Measurements from ENCODE around the gene GPC5. TPM values are rescaled to one million over a fixed set of nuclear protein-coding genes. Genes with fewer than 3 reads are reported as not detected.

The GPC5 gene
- total and polyA plus RNA-seq, 10 donors: 0.04 to 0.83 (median 0.26) TPM; not detected in 3

DNA sequence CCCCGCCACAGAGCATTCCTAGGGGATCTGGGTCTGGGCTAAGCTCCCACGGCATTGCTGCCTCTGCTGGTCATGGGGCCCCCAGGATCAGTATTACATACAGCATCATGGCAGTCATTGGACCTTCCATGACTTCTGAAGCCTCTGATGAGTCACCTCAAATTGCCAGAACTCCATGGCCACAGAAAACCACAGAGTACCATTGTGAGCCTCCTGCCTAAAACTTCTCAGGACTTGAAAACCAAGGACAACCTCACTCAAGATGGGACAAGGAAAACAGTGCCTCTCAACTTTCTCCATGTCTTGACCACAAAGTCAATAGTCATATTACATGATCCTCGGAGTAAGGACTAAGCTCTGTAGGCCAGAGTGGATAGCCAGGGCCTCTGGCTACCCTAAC, 306.0 kb downstream of the GPC5 start:
- TF ChIP-seq POLR2A (IDR thresholded peaks at IDR 0.05): no peak
- no peak for TF ChIP-seq POLR2AphosphoS5 (IDR thresholded peaks at IDR 0.05)
- TF ChIP-seq, protein P1, sequence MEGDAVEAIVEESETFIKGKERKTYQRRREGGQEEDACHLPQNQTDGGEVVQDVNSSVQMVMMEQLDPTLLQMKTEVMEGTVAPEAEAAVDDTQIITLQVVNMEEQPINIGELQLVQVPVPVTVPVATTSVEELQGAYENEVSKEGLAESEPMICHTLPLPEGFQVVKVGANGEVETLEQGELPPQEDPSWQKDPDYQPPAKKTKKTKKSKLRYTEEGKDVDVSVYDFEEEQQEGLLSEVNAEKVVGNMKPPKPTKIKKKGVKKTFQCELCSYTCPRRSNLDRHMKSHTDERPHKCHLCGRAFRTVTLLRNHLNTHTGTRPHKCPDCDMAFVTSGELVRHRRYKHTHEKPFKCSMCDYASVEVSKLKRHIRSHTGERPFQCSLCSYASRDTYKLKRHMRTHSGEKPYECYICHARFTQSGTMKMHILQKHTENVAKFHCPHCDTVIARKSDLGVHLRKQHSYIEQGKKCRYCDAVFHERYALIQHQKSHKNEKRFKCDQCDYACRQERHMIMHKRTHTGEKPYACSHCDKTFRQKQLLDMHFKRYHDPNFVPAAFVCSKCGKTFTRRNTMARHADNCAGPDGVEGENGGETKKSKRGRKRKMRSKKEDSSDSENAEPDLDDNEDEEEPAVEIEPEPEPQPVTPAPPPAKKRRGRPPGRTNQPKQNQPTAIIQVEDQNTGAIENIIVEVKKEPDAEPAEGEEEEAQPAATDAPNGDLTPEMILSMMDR (IDR thresholded peaks at IDR 0.05 in 8 of 11, conservative IDR thresholded peaks at IDR 0.05 in 3 of 11): no peak
- intact Hi-C loops (cut with DNase I; ENCODE audit: low total_unique reads): no loop called here

DNA sequence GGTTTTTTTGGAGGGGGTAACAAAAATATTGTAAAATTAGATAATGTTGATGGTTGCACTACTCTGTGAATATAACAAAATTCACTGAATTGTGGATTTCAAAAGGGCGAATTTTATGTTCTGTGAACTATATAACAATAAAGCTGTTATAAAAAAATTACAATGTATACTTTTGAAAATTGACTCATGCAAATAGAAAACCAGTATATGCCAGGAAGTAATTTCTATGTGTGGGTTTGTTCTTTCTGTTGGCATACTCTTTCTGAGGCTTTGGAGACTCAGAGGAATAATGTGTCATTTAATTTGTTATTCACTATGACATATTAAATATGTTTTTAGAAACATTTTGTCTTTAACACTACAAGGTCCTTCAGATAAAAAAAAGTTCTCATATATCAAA, 310.1 kb downstream of the GPC5 start:
- Histone ChIP-seq H3K36me3 (no peaks in the 10 kb centered on the region), H3K4me3 (no peak overlapping the region), H3K4me1 (no peaks in the 10 kb centered on the region), H3K27me3 (replicated peaks in 1 of 7) (no peaks in the 10 kb centered on the region), H3K9me3 (peaks cover 0 to under 1% (median 0%) of the 10 kb centered on the region in 8 donors), H3K27ac (no peak overlapping the region)
- no peak for DNase-seq
- TF ChIP-seq, protein P1 (IDR thresholded peaks at IDR 0.05 in 8 of 11, conservative IDR thresholded peaks at IDR 0.05 in 3 of 11): no peak
- TF ChIP-seq POLR2A (IDR thresholded peaks at IDR 0.05): no peak
- TF ChIP-seq POLR2AphosphoS5 (IDR thresholded peaks at IDR 0.05): no peak
- WGBS, 5 donors: 0 to 87% (median 73%) methylated on average over 1 of the region's 1 CpG
- intact Hi-C loops (cut with DNase I; ENCODE audit: low total_unique reads): no loop called here

More for the DNA sequence above, 306.0 kb downstream of the GPC5 start:
- Histone ChIP-seq H3K27ac (no peak overlapping the region), H3K27me3 (replicated peaks in 1 of 7) (no peaks in the 10 kb centered on the region), H3K9me3 (peaks cover 0 to 8% (median 0%) of the 10 kb centered on the region in 8 donors), H3K4me1 (no peaks in the 10 kb centered on the region), H3K36me3 (no peaks in the 10 kb centered on the region), H3K4me3 (no peak overlapping the region)
- 74 to 83% (median 79%) methylated on average over 3 of the region's 3 CpGs for WGBS, 5 donors
- no peak for DNase-seq

DNA sequence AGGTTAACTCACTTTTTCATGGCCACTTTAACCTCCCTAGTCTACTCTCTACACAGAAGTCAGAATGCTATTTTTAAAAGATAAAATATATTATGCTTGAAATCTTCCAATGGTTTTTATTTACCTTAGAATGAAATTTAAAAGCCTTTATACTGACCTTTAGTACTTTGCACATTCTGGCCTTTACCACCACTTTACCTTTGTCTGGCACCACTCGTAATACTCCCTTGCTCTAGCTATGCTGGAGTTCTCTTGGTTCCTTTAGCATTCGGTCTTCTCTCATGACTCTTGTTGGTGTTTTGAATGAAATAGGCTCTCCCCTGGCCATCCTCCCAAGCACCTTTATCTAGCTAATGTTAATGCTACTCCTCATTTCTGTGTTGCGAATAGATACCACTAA, 310.8 kb downstream of the GPC5 start:
- H3K4me1 ChIP-seq: no peaks in the 10 kb centered on the region
- no peak for DNase-seq
- H3K4me3 ChIP-seq: no peak overlapping the region
- WGBS, 5 donors: 63 to 90% (median 84%) methylated on average over 3 of the region's 3 CpGs
- no peaks in the 10 kb centered on the region for H3K36me3 ChIP-seq
- no peaks in the 10 kb centered on the region for H3K27me3 ChIP-seq (replicated peaks in 1 of 7)
- TF ChIP-seq POLR2A (IDR thresholded peaks at IDR 0.05) (no peak), POLR2AphosphoS5 (IDR thresholded peaks at IDR 0.05) (no peak)
- TF ChIP-seq, protein P1 (IDR thresholded peaks at IDR 0.05 in 8 of 11, conservative IDR thresholded peaks at IDR 0.05 in 3 of 11): no peak
- H3K27ac ChIP-seq: no peak overlapping the region
- intact Hi-C loops (cut with DNase I; ENCODE audit: low total_unique reads): no loop called here
- no peaks in the 10 kb centered on the region for H3K9me3 ChIP-seq

DNA sequence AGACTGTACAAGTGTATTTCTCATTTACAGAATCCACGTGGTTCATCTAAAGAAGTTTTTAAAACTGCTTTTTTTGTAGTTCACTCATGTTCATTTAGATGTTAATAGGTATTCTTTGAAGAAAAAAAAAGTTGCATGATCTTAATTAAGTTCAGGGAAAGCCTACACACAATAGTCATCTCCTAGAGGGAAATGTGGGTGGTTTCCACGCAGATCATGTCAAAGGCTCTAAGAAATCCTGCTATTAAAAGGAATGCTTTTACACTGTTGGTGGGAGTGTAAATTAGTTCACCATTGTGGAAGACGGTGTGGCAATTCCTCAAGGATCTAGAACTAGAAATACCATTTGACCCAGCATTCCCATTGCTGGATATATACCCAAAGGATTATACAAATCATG, 312.3 kb downstream of the GPC5 start:
- H3K27ac ChIP-seq: no peak overlapping the region
- no peak for DNase-seq
- no peak overlapping the region for H3K4me3 ChIP-seq
- H3K27me3 ChIP-seq (replicated peaks in 1 of 7): no peaks in the 10 kb centered on the region
- no peak for TF ChIP-seq POLR2A (IDR thresholded peaks at IDR 0.05)
- TF ChIP-seq, protein P1 (IDR thresholded peaks at IDR 0.05 in 8 of 11, conservative IDR thresholded peaks at IDR 0.05 in 3 of 11): no peak
- TF ChIP-seq POLR2AphosphoS5 (IDR thresholded peaks at IDR 0.05): no peak
- H3K36me3 ChIP-seq: no peaks in the 10 kb centered on the region
- no peaks in the 10 kb centered on the region for H3K9me3 ChIP-seq
- WGBS, 5 donors: 74 to 84% (median 77%) methylated on average over 3 of the region's 3 CpGs
- no peaks in the 10 kb centered on the region for H3K4me1 ChIP-seq
- intact Hi-C loops (cut with DNase I; ENCODE audit: low total_unique reads): no loop called here

All from spleen (tissue), 11 donors.